Panc1 (cell line): ENCODE measurements around the gene GRM4. TPM values are rescaled to one million over a fixed set of nuclear protein-coding genes. Genes with fewer than 3 reads are reported as not detected.

Source experiments
- ATAC-seq: fragments of 200-7000 bp; cut with Tn5 transposase; 2 replicates; pipeline ENCODE4 v1.9.1; 2020; ENCODE audit warnings: mild to moderate bottlenecking, moderate library complexity
- BruUV-seq: library from RNA; stranded (reverse); fragments of 400-500 nt; replicated peaks from 2 replicates; lab custom pipeline; 2021; lab: Mats Ljungman, UMichigan
- CTCF ChIA-PET: fragments of 300-600 bp; sonication (Branson Sonifier 250); formaldehyde crosslinking; loops from one replicate; lab custom pipeline; 2022; ENCODE audit warnings: antibody characterized with exemption; lab: Charles Lee
- POLR2A ChIA-PET: fragments of 300-600 bp; sonication (Branson Sonifier 250); formaldehyde crosslinking; loops from one replicate; lab custom pipeline; 2022; ENCODE audit warnings: antibody characterized with exemption; lab: Charles Lee
- DNase-seq: peaks from one replicate; pipeline ENCODE4 v3.0.0-alpha.2; 2010; ENCODE audit warnings: low read depth, low spot score
- H3K27ac ChIP-seq: 2 replicates; pipeline ENCODE4 v1.5.1; 2011; ENCODE audit warnings: mild to moderate bottlenecking, low read length, inconsistent platforms
- H3K27me3 ChIP-seq: fragments of 200-500 bp; sonication (Bioruptor generic); 2 replicates; pipeline ENCODE4 v1.6.0; 2014; ENCODE audit warnings: low read length, inconsistent platforms; ENCODE audit not compliant: control insufficient read depth, insufficient read depth
- H3K36me3 ChIP-seq: fragments of 200-500 bp; sonication (Bioruptor generic); 2 replicates; pipeline ENCODE4 v1.5.1; 2014; ENCODE audit warnings: inconsistent platforms, mild to moderate bottlenecking, low read length, moderate library complexity; ENCODE audit not compliant: control insufficient read depth, insufficient read depth
- H3K4me1 ChIP-seq: 2 replicates; pipeline ENCODE4 v1.5.1; 2011; ENCODE audit warnings: inconsistent platforms, mild to moderate bottlenecking, low read length, moderate library complexity; ENCODE audit not compliant: control insufficient read depth, insufficient read depth
- H3K4me3 ChIP-seq, 2 experiments: 2 replicates each; pipeline ENCODE4 v1.5.1; 2011 to 2012; ENCODE audit warnings: low read depth in 2 of 2, low read length in 2 of 2, mild to moderate bottlenecking in 2 of 2, inconsistent platforms in 1 of 2, moderate library complexity in 1 of 2
- H3K9me3 ChIP-seq: fragments of 200-500 bp; sonication (Bioruptor generic); 2 replicates; pipeline ENCODE4 v1.5.1; 2014; ENCODE audit warnings: low read depth, mild to moderate bottlenecking, inconsistent platforms, low read length, moderate library complexity; ENCODE audit not compliant: control insufficient read depth, insufficient read depth
- POLR2AphosphoS5 ChIP-seq: IDR thresholded peaks from 2 replicates; pipeline ENCODE4 v1.6.1; 2012; ENCODE audit warnings: mild to moderate bottlenecking, low read depth, low read length, moderate library complexity
- SIN3A ChIP-seq: IDR thresholded peaks from 2 replicates; pipeline ENCODE4 v1.6.1; 2012; ENCODE audit warnings: low read depth, mild to moderate bottlenecking, low read length, moderate library complexity, borderline replicate concordance; ENCODE audit not compliant: insufficient read depth
- TCF7L2 ChIP-seq: IDR thresholded peaks from 2 replicates; pipeline ENCODE4 v1.6.1; 2011; ENCODE audit warnings: mild to moderate bottlenecking, low read depth, low read length, inconsistent platforms
- in situ Hi-C: cut with HindIII; loops from 2 replicates; pipeline ENCODE4 v1.10.0; 2016; ENCODE audit warnings: low sequenced_read_pairs, low pct_unique_long_range_greater_than_20kb
- intact Hi-C: fragments of 100-400 bp; cut with micrococcal nuclease; formaldehyde crosslinking; loops from one replicate; pipeline ENCODE4 v1.10.0; 2022; ENCODE audit not compliant: unreplicated experiment
- total RNA-seq: library from RNA; stranded (reverse); gene quantifications from one replicate; pipeline ENCODE4 v1.2.1, GENCODE V29; 2021; ENCODE audit not compliant: unreplicated experiment
- TF ChIP-seq, protein P1 (sequence below): fragments of 450-650 bp; IDR thresholded peaks from 2 replicates; pipeline ENCODE4 v1.5.1; 2017; ENCODE audit warnings: mild to moderate bottlenecking
- TF ChIP-seq, protein P2 (sequence below), 2 experiments: IDR thresholded peaks; 2 replicates each; pipeline ENCODE4 v1.6.1; 2011 to 2012; ENCODE audit warnings: low read depth in 2 of 2, control low read depth in 1 of 2, low read length in 1 of 2, mild to moderate bottlenecking in 1 of 2, moderate library complexity in 1 of 2; ENCODE audit not compliant: insufficient read depth in 1 of 2

The GRM4 gene
- total RNA-seq, 1 experiment from 2014 or later, result 1.3 TPM

DNA sequence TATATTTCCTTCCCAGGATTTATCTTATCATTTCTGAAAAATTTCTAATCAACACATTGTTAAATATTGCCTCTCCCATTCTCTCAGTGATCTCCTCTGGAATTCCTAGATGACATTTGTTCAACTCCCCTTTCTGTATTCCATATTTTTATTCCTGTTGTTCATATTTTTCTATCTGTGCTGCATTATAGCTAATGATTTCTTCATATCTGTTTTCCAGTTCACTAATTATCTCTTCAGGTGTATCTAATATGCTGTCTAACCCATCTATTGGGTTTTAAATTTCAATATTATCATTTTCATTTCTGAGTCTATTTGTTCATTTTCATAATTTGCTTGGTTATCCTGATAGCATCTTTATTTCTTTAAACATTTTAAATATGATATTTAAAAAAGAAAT, 141.9 kb downstream of the GRM4 start:
- Histone ChIP-seq H3K4me1 (no peaks in the 10 kb centered on the region), H3K9me3 (no peaks in the 10 kb centered on the region), H3K27me3 (no peaks in the 10 kb centered on the region), H3K27ac (no peak overlapping the region), H3K36me3 (no peaks in the 10 kb centered on the region), H3K4me3 (no peak overlapping the region)
- ChIA-PET CTCF (no interaction called here), POLR2A (interaction anchor here (0.6 kb wide), 1 partner anchor 152 kb away, joined by 3 read pairs; no protein-coding TSS in a partner anchor)
- TF ChIP-seq SIN3A (no peak), TCF7L2 (no peak), POLR2AphosphoS5 (no peak)
- TF ChIP-seq, protein P1, sequence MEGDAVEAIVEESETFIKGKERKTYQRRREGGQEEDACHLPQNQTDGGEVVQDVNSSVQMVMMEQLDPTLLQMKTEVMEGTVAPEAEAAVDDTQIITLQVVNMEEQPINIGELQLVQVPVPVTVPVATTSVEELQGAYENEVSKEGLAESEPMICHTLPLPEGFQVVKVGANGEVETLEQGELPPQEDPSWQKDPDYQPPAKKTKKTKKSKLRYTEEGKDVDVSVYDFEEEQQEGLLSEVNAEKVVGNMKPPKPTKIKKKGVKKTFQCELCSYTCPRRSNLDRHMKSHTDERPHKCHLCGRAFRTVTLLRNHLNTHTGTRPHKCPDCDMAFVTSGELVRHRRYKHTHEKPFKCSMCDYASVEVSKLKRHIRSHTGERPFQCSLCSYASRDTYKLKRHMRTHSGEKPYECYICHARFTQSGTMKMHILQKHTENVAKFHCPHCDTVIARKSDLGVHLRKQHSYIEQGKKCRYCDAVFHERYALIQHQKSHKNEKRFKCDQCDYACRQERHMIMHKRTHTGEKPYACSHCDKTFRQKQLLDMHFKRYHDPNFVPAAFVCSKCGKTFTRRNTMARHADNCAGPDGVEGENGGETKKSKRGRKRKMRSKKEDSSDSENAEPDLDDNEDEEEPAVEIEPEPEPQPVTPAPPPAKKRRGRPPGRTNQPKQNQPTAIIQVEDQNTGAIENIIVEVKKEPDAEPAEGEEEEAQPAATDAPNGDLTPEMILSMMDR, result no peak
- intact Hi-C loops, result no loop called here
- in situ Hi-C loops, result no loop called here
- DNase-seq (no peak), ATAC-seq (no peak)
- BruUV-seq, result no TSS peak

DNA sequence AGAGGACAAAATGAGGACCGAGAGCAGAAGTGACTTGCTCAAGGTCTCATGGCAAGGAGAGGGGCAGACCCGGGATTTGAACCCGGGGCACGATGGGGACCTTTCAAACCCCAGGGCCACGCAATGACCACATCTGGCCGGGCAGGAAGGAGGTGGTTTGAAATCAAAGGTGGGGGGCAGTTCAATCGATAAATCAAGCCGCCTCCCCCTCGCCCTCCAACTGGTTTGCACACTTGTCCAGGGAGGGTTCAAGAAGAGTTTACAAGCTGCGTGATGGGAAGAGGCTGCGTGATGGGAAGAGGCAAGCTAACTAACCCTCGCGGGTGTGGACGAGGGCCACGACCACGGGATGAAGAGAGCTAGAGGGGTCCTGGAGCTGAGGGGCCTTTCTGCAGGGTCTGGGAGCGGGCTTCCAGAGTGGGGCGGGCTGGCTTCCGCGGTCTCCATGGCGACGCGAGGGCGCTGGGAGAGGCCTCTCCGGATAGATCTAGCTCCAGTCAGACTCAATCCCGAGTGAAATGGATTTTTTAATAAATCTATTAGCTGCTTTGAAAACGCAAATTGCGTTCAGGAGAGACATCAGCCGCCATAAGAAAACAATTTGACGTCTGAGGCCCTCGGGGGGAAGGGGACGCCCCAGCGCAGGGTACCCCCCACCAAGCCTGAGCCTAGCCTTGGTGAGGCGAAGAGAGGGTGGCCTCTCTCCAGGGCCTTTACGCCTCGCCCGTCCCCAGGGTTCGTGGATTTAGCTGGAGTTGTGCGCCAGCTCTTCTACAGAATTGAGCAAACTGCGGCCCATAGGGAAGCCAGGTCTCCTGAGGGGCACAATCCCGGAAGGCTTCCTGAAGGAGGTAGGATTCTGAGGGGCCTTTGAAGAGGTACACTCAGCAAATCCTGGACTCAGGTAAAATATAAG, 143.9 kb downstream of the GRM4 start:
- in situ Hi-C loops (no loop called here), intact Hi-C loops (no loop called here)
- Histone ChIP-seq H3K27me3 (no peaks in the 10 kb centered on the region), H3K4me1 (no peaks in the 10 kb centered on the region), H3K36me3 (no peaks in the 10 kb centered on the region), H3K9me3 (peaks cover 4% of the 10 kb centered on the region; the same call in 1 of the 2 replicates), H3K27ac (no peak overlapping the region), H3K4me3 (no peak overlapping the region)
- CTCF ChIA-PET, result interaction anchor here (0.6 kb wide), 1 partner anchor 754 kb away, joined by 5 read pairs; no protein-coding TSS in a partner anchor
- no peak for DNase-seq
- no TSS peak for BruUV-seq
- TF ChIP-seq, protein P2, sequence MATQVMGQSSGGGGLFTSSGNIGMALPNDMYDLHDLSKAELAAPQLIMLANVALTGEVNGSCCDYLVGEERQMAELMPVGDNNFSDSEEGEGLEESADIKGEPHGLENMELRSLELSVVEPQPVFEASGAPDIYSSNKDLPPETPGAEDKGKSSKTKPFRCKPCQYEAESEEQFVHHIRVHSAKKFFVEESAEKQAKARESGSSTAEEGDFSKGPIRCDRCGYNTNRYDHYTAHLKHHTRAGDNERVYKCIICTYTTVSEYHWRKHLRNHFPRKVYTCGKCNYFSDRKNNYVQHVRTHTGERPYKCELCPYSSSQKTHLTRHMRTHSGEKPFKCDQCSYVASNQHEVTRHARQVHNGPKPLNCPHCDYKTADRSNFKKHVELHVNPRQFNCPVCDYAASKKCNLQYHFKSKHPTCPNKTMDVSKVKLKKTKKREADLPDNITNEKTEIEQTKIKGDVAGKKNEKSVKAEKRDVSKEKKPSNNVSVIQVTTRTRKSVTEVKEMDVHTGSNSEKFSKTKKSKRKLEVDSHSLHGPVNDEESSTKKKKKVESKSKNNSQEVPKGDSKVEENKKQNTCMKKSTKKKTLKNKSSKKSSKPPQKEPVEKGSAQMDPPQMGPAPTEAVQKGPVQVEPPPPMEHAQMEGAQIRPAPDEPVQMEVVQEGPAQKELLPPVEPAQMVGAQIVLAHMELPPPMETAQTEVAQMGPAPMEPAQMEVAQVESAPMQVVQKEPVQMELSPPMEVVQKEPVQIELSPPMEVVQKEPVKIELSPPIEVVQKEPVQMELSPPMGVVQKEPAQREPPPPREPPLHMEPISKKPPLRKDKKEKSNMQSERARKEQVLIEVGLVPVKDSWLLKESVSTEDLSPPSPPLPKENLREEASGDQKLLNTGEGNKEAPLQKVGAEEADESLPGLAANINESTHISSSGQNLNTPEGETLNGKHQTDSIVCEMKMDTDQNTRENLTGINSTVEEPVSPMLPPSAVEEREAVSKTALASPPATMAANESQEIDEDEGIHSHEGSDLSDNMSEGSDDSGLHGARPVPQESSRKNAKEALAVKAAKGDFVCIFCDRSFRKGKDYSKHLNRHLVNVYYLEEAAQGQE (IDR thresholded peaks at IDR 0.05; ENCODE audit: insufficient read depth in 1 of 2, low read depth in 2 of 2, low read length in 1 of 2), result no peak
- no peak for TF ChIP-seq TCF7L2
- TF ChIP-seq, protein P1, result no peak
- no peak for TF ChIP-seq SIN3A
- TF ChIP-seq POLR2AphosphoS5, result no peak
- POLR2A ChIA-PET, result no interaction called here
- no peak for ATAC-seq
